Karpas-422 (cell line): ENCODE data around the gene CCDC28A. TPM values are rescaled to one million over a fixed set of nuclear protein-coding genes. Genes with fewer than 3 reads are reported as not detected.
A peak's percentile ranks its signal among the peaks of the same experiment; 100 is the strongest.

Experiments used
- DNase-seq: peaks from one replicate; pipeline ENCODE4 v3.0.0-alpha.2; 2015
- H2AFZ ChIP-seq: fragments of 200-600 bp; sonication (generic); 2 replicates; pipeline ENCODE4 v1.6.1; 2014; ENCODE audit warnings: antibody characterized with exemption, low read length, mixed read lengths
- H3K27ac ChIP-seq: fragments of 200-600 bp; sonication (generic); 2 replicates; pipeline ENCODE4 v1.5.1; 2014; ENCODE audit warnings: mild to moderate bottlenecking, low read length, moderate library complexity
- H3K27me3 ChIP-seq: fragments of 200-600 bp; sonication (generic); 2 replicates; pipeline ENCODE4 v1.6.1; 2014; ENCODE audit warnings: low read length, mixed read lengths
- H3K36me3 ChIP-seq: fragments of 200-600 bp; sonication (generic); 2 replicates; pipeline ENCODE4 v1.6.1; 2014; ENCODE audit warnings: low read length, mixed read lengths; ENCODE audit not compliant: insufficient read depth
- H3K4me1 ChIP-seq: fragments of 200-600 bp; sonication (generic); 2 replicates; pipeline ENCODE4 v1.6.1; 2014; ENCODE audit warnings: mild to moderate bottlenecking, low read length, mixed read lengths
- H3K4me2 ChIP-seq: fragments of 200-600 bp; sonication (generic); 2 replicates; pipeline ENCODE4 v1.6.1; 2014; ENCODE audit warnings: low read length, low read depth, mild to moderate bottlenecking; ENCODE audit not compliant: poor library complexity, severe bottlenecking
- H3K4me3 ChIP-seq: fragments of 200-600 bp; sonication (generic); 2 replicates; pipeline ENCODE4 v1.5.1; 2014; ENCODE audit warnings: mild to moderate bottlenecking, antibody characterized with exemption, low read length, mixed read lengths
- H3K79me2 ChIP-seq: fragments of 200-600 bp; sonication (generic); 2 replicates; pipeline ENCODE4 v1.6.1; 2014; ENCODE audit warnings: mild to moderate bottlenecking, low read length, mixed read lengths
- H3K9ac ChIP-seq: fragments of 200-600 bp; sonication (generic); 2 replicates; pipeline ENCODE4 v1.6.0; 2014; ENCODE audit warnings: low read length
- H3K9me2 ChIP-seq: fragments of 200-600 bp; sonication (generic), shearing (Covaris generic); replicated peaks from 2 replicates; pipeline ENCODE4 v1.6.0; 2014; ENCODE audit warnings: mild to moderate bottlenecking, low read length, moderate library complexity; ENCODE audit not compliant: insufficient read depth
- H3K9me3 ChIP-seq: fragments of 300-700, 200-600 bp; sonication (generic); 2 replicates; pipeline ENCODE4 v1.6.1; 2014; ENCODE audit warnings: low read length, mixed read lengths
- H4K20me1 ChIP-seq: fragments of 200-600 bp; sonication (generic); 2 replicates; pipeline ENCODE4 v1.6.1; 2014; ENCODE audit warnings: mild to moderate bottlenecking, antibody characterized with exemption, low read length, low read depth; ENCODE audit not compliant: insufficient read depth
- total RNA-seq: library from RNA; depleted of rRNA; stranded (reverse); fragments of >200 nt; shearing (Covaris generic); gene quantifications from 2 replicates; pipeline ENCODE4 v1.2.3, GENCODE V29; 2014; ENCODE audit warnings: low replicate concordance

The CCDC28A gene
- total RNA-seq, 1 experiment from 2014 or later: 55.2 TPM

- Histone ChIP-seq H3K9me2 (no peaks in the 10 kb centered on the region), H3K9ac (no peak overlapping the region), H3K9me3 (no peaks in the 10 kb centered on the region), H3K79me2 (peaks cover 20% of the 10 kb centered on the region), H3K27me3 (no peaks in the 10 kb centered on the region), H2AFZ (no peak overlapping the region), H3K4me2 (no peak overlapping the region), H3K4me3 (no peak overlapping the region), H4K20me1 (no peaks in the 10 kb centered on the region), H3K36me3 (peaks cover 3% of the 10 kb centered on the region; the same call in 1 of the 2 replicates), H3K4me1 (peaks cover 10% of the 10 kb centered on the region), H3K27ac (no peak overlapping the region)
- no peak for DNase-seq
Observed at GRCh38 chr6:138778331-138778730, 4.8 kb downstream of the CCDC28A start.

GRCh38 chr6:138782243-138782642 lies 8.7 kb downstream of the CCDC28A start:
- H3K9me2 ChIP-seq: no peaks in the 10 kb centered on the region
- DNase-seq: no peak
- no peak overlapping the region for H2AFZ ChIP-seq
- H3K27me3 ChIP-seq: no peaks in the 10 kb centered on the region
- no peak overlapping the region for H3K9ac ChIP-seq
- no peaks in the 10 kb centered on the region for H4K20me1 ChIP-seq
- no peak overlapping the region for H3K27ac ChIP-seq
- no peaks in the 10 kb centered on the region for H3K79me2 ChIP-seq
- H3K4me3 ChIP-seq: no peak overlapping the region
- no peaks in the 10 kb centered on the region for H3K9me3 ChIP-seq
- H3K36me3 ChIP-seq: peaks cover 7% of the 10 kb centered on the region; the same call in 1 of the 2 replicates
- H3K4me2 ChIP-seq: no peak overlapping the region
- no peaks in the 10 kb centered on the region for H3K4me1 ChIP-seq

DNA sequence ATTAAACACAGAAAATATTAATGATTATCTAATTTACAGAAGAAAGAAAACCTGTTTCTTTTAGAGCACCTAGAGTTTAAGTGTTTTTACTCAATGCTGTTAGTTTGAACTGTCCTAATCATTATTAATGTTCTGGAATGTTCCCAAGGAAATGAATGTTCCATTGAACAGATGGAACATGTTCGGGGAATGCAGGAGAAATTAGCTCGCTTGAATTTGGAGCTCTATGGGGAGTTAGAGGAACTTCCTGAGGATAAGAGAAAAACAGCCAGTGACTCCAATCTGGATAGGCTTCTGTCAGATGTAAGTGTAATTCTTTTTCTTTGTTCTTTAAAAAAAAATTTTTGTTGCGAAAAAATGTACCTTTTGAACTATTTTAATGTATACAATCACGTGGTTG lies 11.5 kb downstream of the CCDC28A start:
- H3K9me3 ChIP-seq: no peaks in the 10 kb centered on the region
- H3K4me3 ChIP-seq: no peak overlapping the region
- no peak overlapping the region for H3K27ac ChIP-seq
- H2AFZ ChIP-seq: no peak overlapping the region
- no peak overlapping the region for H3K9ac ChIP-seq
- H3K79me2 ChIP-seq: no peaks in the 10 kb centered on the region
- no peak for DNase-seq
- no peaks in the 10 kb centered on the region for H3K4me1 ChIP-seq
- no peaks in the 10 kb centered on the region for H3K27me3 ChIP-seq
- H3K36me3 ChIP-seq: peaks cover 7% of the 10 kb centered on the region; the same call in 1 of the 2 replicates
- no peaks in the 10 kb centered on the region for H3K9me2 ChIP-seq
- H4K20me1 ChIP-seq: no peaks in the 10 kb centered on the region
- no peak overlapping the region for H3K4me2 ChIP-seq

DNA sequence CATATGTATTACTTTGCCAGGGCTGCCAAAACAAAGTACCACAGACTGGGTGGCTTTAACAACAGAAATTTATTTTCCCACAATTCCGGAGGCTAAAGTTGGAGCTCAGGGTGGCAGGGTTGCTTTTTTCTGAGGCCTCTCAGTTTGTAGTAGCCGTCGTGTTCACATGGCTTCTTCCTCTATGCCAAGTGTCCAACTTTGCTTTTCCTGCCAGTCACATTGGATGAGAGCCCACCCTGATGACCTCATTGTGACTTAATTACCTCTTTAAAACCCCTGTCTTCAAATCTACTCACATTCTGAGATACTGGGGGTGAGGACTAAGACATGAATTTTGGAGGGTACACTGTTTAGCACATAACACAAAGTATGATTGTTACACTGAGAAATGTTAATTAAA lies 12.4 kb downstream of the CCDC28A start:
- H3K9me3 ChIP-seq: no peaks in the 10 kb centered on the region
- no peak overlapping the region for H3K27ac ChIP-seq
- H3K79me2 ChIP-seq: no peaks in the 10 kb centered on the region
- no peaks in the 10 kb centered on the region for H3K27me3 ChIP-seq
- no peak overlapping the region for H2AFZ ChIP-seq
- no peak overlapping the region for H3K9ac ChIP-seq
- no peaks in the 10 kb centered on the region for H3K4me1 ChIP-seq
- H3K9me2 ChIP-seq: no peaks in the 10 kb centered on the region
- no peak overlapping the region for H3K4me2 ChIP-seq
- DNase-seq: no peak
- H3K4me3 ChIP-seq: no peak overlapping the region
- H4K20me1 ChIP-seq: no peaks in the 10 kb centered on the region
- H3K36me3 ChIP-seq: peaks cover 7% of the 10 kb centered on the region; the same call in 1 of the 2 replicates

- no peaks in the 10 kb centered on the region for H3K9me2 ChIP-seq
- H2AFZ ChIP-seq: no peak overlapping the region
- peaks cover 10% of the 10 kb centered on the region; the same call in 1 of the 2 replicates for H3K36me3 ChIP-seq
- no peaks in the 10 kb centered on the region for H3K4me1 ChIP-seq
- no peaks in the 10 kb centered on the region for H3K27me3 ChIP-seq
- H4K20me1 ChIP-seq: no peaks in the 10 kb centered on the region
- no peak overlapping the region for H3K4me2 ChIP-seq
- H3K27ac ChIP-seq: no peak overlapping the region
- no peaks in the 10 kb centered on the region for H3K79me2 ChIP-seq
- H3K4me3 ChIP-seq: no peak overlapping the region
- H3K9ac ChIP-seq: no peak overlapping the region
- H3K9me3 ChIP-seq: no peaks in the 10 kb centered on the region
- no peak for DNase-seq
Observed at GRCh38 chr6:138787138-138787537, 13.6 kb downstream of the CCDC28A start.

- Histone ChIP-seq H3K9me3 (no peaks in the 10 kb centered on the region), H3K27ac (no peak within 1 kb of the TSS), H3K4me1 (peaks cover 7% of the 10 kb centered on the region), H3K27me3 (no peaks in the 10 kb centered on the region), H3K4me3 (no peak within 1 kb of the TSS), H2AFZ (peak within 1 kb of the TSS; percentile 83; the same call in 1 of the 2 replicates), H3K79me2 (no peaks in the 10 kb centered on the region), H3K4me2 (no peak within 1 kb of the TSS), H3K9ac (no peak within 1 kb of the TSS), H3K9me2 (no peaks in the 10 kb centered on the region), H4K20me1 (no peaks in the 10 kb centered on the region), H3K36me3 (0 out of 2 replicates have a peak, but pooled peaks cover 3% of the 10 kb centered on the region)
- no peak for DNase-seq
Observed at GRCh38 chr6:138795809-138796603, 22.4 kb downstream of the CCDC28A start, which contains the start of gene ECT2L. ECT2L (plus strand) TSS chr6:138796087; CDS start chr6:138813275, 17,188 bp downstream.

- no peak overlapping the region for H3K9ac ChIP-seq
Observed at GRCh38 chr6:138796771-138797170, 23.2 kb downstream of the CCDC28A start.

DNA sequence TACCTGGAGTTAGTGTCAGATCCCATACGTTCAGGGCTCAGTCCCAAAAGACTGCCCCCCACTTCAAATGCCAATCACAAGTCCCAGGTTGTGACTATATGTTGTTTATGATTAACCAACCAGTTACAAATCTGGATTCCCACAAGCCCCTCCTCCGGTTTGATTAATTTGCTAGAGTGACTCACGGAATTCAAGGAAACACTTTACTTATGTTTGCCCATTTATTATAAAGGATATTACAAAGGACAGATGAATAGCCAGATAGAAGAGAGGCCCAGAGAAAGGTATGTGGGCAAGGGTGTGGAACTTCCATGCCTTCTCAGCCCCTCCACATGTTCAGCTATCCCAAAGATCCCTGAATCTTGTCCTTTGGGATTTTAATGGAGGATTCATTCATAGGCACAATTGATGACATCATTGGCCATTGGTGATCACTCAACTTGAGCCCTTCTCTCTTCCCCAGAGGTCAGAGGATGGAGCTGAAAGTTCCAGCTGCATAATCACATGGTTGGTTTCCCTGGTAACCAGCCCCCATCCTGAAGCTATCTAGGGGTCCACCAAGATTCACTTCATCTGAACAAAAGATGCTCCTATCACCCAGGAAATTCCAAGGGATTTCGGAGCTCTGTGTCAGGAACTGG lies 24.4 kb downstream of the CCDC28A start:
- Histone ChIP-seq H3K36me3 (no peaks in the 10 kb centered on the region), H3K4me2 (peak overlapping the region; percentile 51), H3K9me3 (no peaks in the 10 kb centered on the region), H3K9me2 (no peaks in the 10 kb centered on the region), H2AFZ (no peak overlapping the region), H3K9ac (no peak overlapping the region), H4K20me1 (no peaks in the 10 kb centered on the region), H3K27ac (no peak overlapping the region), H3K4me3 (no peak overlapping the region), H3K4me1 (peaks cover 7% of the 10 kb centered on the region), H3K27me3 (no peaks in the 10 kb centered on the region), H3K79me2 (no peaks in the 10 kb centered on the region)
- DNase-seq: no peak

More at GRCh38 chr6:138796771-138797170, 23.2 kb downstream of the CCDC28A start:
- H3K9me2 ChIP-seq: no peaks in the 10 kb centered on the region
- no peak overlapping the region for H3K4me3 ChIP-seq
- peak overlapping the region; percentile 83; the same call in 1 of the 2 replicates for H2AFZ ChIP-seq
- H3K27ac ChIP-seq: no peak overlapping the region
- H3K27me3 ChIP-seq: no peaks in the 10 kb centered on the region
- peaks cover 7% of the 10 kb centered on the region for H3K4me1 ChIP-seq
- H4K20me1 ChIP-seq: no peaks in the 10 kb centered on the region
- 0 out of 2 replicates have a peak, but pooled peaks cover under 1% of the 10 kb centered on the region for H3K36me3 ChIP-seq
- H3K9me3 ChIP-seq: no peaks in the 10 kb centered on the region
- no peaks in the 10 kb centered on the region for H3K79me2 ChIP-seq
- peak overlapping the region; percentile 51 for H3K4me2 ChIP-seq
- no peak for DNase-seq
